IMR-90 (cell line): ENCODE measurements around the gene DENND1C. TPM values are rescaled to one million over a fixed set of nuclear protein-coding genes. Genes with fewer than 3 reads are reported as not detected.

Experiments used
- ATAC-seq: fragments of 200-7000 bp; cut with Tn5 transposase; 2 replicates; pipeline ENCODE4 v1.9.1; 2020; ENCODE audit warnings: low read depth, mild to moderate bottlenecking, moderate library complexity
- BruUV-seq: library from RNA; stranded (reverse); fragments of 400-500 nt; replicated peaks from 2 replicates; lab custom pipeline; 2021; lab: Mats Ljungman, UMichigan
- CTCF ChIA-PET: fragments of 300-600 bp; formaldehyde crosslinking; extraction: SDS; loops from one replicate; lab custom pipeline; 2021; ENCODE audit warnings: antibody characterized with exemption; lab: Yijun Ruan, JAX
- POLR2A ChIA-PET: fragments of 300-600 bp; sonication (Branson Sonifier 250); formaldehyde crosslinking; loops from one replicate; lab custom pipeline; 2022; ENCODE audit warnings: antibody characterized with exemption; ENCODE audit not compliant: unreplicated experiment; lab: Charles Lee
- DNase-seq: peaks from one replicate; pipeline ENCODE4 v3.0.0; 2013
- H2AFZ ChIP-seq: replicated peaks from 2 replicates; pipeline ENCODE3; 2013; ENCODE audit warnings: low read length, mild to moderate bottlenecking; ENCODE audit not compliant: poor library complexity
- H2AK5ac ChIP-seq: 2 replicates; pipeline ENCODE4 v1.6.1; 2013; ENCODE audit warnings: low read depth, low read length, inconsistent platforms
- H2AK9ac ChIP-seq: replicated peaks from 2 replicates; pipeline ENCODE3; 2013; ENCODE audit warnings: mild to moderate bottlenecking, low read depth, low read length, moderate library complexity; ENCODE audit not compliant: poor library complexity
- H2BK120ac ChIP-seq: 2 replicates; pipeline ENCODE4 v1.6.1; 2013; ENCODE audit warnings: low read depth, low read length, inconsistent platforms
- H2BK15ac ChIP-seq: 3 replicates; pipeline ENCODE4 v1.6.1; 2013; ENCODE audit warnings: low read depth, low read length, inconsistent platforms
- H2BK20ac ChIP-seq: 2 replicates; pipeline ENCODE4 v1.6.1; 2013; ENCODE audit warnings: low read depth, mild to moderate bottlenecking, inconsistent platforms, low read length, moderate library complexity
- H2BK5ac ChIP-seq: 2 replicates; pipeline ENCODE4 v1.6.1; 2013; ENCODE audit warnings: mild to moderate bottlenecking, low read depth, low read length, inconsistent platforms; ENCODE audit not compliant: poor library complexity, severe bottlenecking
- H3K14ac ChIP-seq: replicated peaks from 2 replicates; pipeline ENCODE4 v1.6.1; 2013; ENCODE audit warnings: low read depth, low read length, inconsistent platforms
- H3K18ac ChIP-seq: 2 replicates; pipeline ENCODE4 v1.6.1; 2013; ENCODE audit warnings: low read depth, low read length, control low read depth
- H3K23ac ChIP-seq: 2 replicates; pipeline ENCODE4 v1.6.1; 2013; ENCODE audit warnings: low read depth, low read length, inconsistent platforms
- H3K27ac ChIP-seq: 2 replicates; pipeline ENCODE4 v1.5.1; 2013; ENCODE audit warnings: mild to moderate bottlenecking, control low read depth, low read length; ENCODE audit not compliant: insufficient read depth
- H3K27me3 ChIP-seq: 2 replicates; pipeline ENCODE4 v1.6.1; 2013; ENCODE audit warnings: low read length; ENCODE audit not compliant: control insufficient read depth, insufficient read depth
- H3K36me3 ChIP-seq: 2 replicates; pipeline ENCODE4 v1.6.1; 2013; ENCODE audit warnings: low read length, mixed read lengths; ENCODE audit not compliant: control insufficient read depth, insufficient read depth
- H3K4ac ChIP-seq: 2 replicates; pipeline ENCODE4 v1.6.1; 2013; ENCODE audit warnings: low read depth, low read length, inconsistent platforms
- H3K4me1 ChIP-seq: 2 replicates; pipeline ENCODE4 v1.6.1; 2013; ENCODE audit warnings: low read length, mixed read lengths; ENCODE audit not compliant: control insufficient read depth, insufficient read depth
- H3K4me2 ChIP-seq: 2 replicates; pipeline ENCODE4 v1.6.1; 2013; ENCODE audit warnings: low read depth, mild to moderate bottlenecking, control low read depth, low read length, moderate library complexity
- H3K4me3 ChIP-seq: 2 replicates; pipeline ENCODE4 v1.5.1; 2013; ENCODE audit warnings: low read depth, mild to moderate bottlenecking, control low read depth, low read length, moderate library complexity; ENCODE audit not compliant: insufficient read depth
- H3K56ac ChIP-seq: 2 replicates; pipeline ENCODE4 v1.6.1; 2013; ENCODE audit warnings: low read length, inconsistent platforms; ENCODE audit not compliant: insufficient read depth; ENCODE audit errors: extremely low read depth
- H3K79me1 ChIP-seq, 2 experiments: 2 replicates each; pipeline ENCODE4 v1.6.1; 2013; ENCODE audit warnings: low read length in 2 of 2, inconsistent platforms in 1 of 2, low read depth in 1 of 2
- H3K9ac ChIP-seq: 2 replicates; pipeline ENCODE4 v1.6.1; 2013; ENCODE audit warnings: low read depth, low read length, control low read depth
- H3K9me1 ChIP-seq: 2 replicates; pipeline ENCODE4 v1.6.1; 2013; ENCODE audit warnings: low read length, inconsistent platforms; ENCODE audit not compliant: insufficient read depth
- H3K9me3 ChIP-seq: 2 replicates; pipeline ENCODE4 v1.6.1; 2013; ENCODE audit warnings: low read length; ENCODE audit not compliant: control insufficient read depth, insufficient read depth
- H4K20me1 ChIP-seq: 2 replicates; pipeline ENCODE4 v1.6.1; 2013; ENCODE audit warnings: low read length, inconsistent platforms; ENCODE audit not compliant: insufficient read depth
- H4K5ac ChIP-seq: 2 replicates; pipeline ENCODE4 v1.6.1; 2013; ENCODE audit warnings: mild to moderate bottlenecking, low read depth, low read length, control low read depth
- H4K8ac ChIP-seq, 2 experiments: 2 replicates each; pipeline ENCODE4 v1.6.1; 2013; ENCODE audit warnings: low read depth in 2 of 2, low read length in 2 of 2, control low read depth in 1 of 2, inconsistent platforms in 1 of 2
- H4K91ac ChIP-seq: 2 replicates; pipeline ENCODE4 v1.6.1; 2013; ENCODE audit warnings: low read depth, low read length, inconsistent platforms; ENCODE audit not compliant: insufficient read depth
- BHLHE40 ChIP-seq: fragments of 150-350 bp; IDR thresholded peaks from 2 replicates; pipeline ENCODE4 v1.6.1; 2016; ENCODE audit warnings: mild to moderate bottlenecking, low read depth, low read length
- CEBPB ChIP-seq: IDR thresholded peaks from 2 replicates; pipeline ENCODE4 v1.6.1; 2012; ENCODE audit warnings: low read depth, low read length, improper control_type of control experiment
- CHD1 ChIP-seq: IDR thresholded peaks from 2 replicates; pipeline ENCODE4 v1.6.1; 2012; ENCODE audit warnings: low read depth, low read length, improper control_type of control experiment
- MXI1 ChIP-seq: IDR thresholded peaks from 2 replicates; pipeline ENCODE4 v1.6.1; 2012; ENCODE audit warnings: low read depth, mild to moderate bottlenecking, low read length, moderate library complexity, borderline replicate concordance
- RCOR1 ChIP-seq: IDR thresholded peaks from 2 replicates; pipeline ENCODE4 v1.6.1; 2012; ENCODE audit warnings: mild to moderate bottlenecking, low read length, improper control_type of control experiment; ENCODE audit not compliant: insufficient replicate concordance
- RFX5 ChIP-seq: IDR thresholded peaks from 2 replicates; pipeline ENCODE4 v1.8.0; 2012; ENCODE audit warnings: low read depth, mild to moderate bottlenecking, low read length, moderate library complexity
- WGBS, 2 experiments: methylation state at CpG; one replicate each; pipeline versions ENCODE4 v1.1.5 to v1.1.7; 2013; ENCODE audit warnings: missing lambda C conversion rate in 2 of 2; ENCODE audit not compliant: insufficient read length in 1 of 2; ENCODE audit errors: extremely low coverage in 2 of 2; 5-methylcytosine and 5-hydroxymethylcytosine counted together
- dilution Hi-C: fragments of 300-500 bp; cut with HindIII; formaldehyde crosslinking; loops from one replicate; pipeline ENCODE4 v1.14.3; 2018; ENCODE audit warnings: low sequenced_read_pairs; ENCODE audit not compliant: unreplicated experiment
- in situ Hi-C: fragments of 300-500 bp; cut with MboI; formaldehyde crosslinking; loops from 3 replicates; pipeline ENCODE4 v1.14.3; 2019; ENCODE audit warnings: low sequenced_read_pairs, inconsistent platforms, mixed read lengths
- intact Hi-C: fragments of 100-400 bp; cut with micrococcal nuclease; formaldehyde crosslinking; loops from 2 replicates; pipeline ENCODE4 v1.10.0; 2022
- polyA plus RNA-seq, 3 experiments: library from polyadenylated mRNA; depleted of rRNA; stranded (reverse); fragments of >200 nt; gene quantifications; 2 replicates each; pipeline ENCODE4 v1.2.3, GENCODE V29; 2012; ENCODE audit warnings: low replicate concordance in 1 of 3
- total RNA-seq: library from RNA; depleted of rRNA; stranded (reverse); fragments of >200 nt; gene quantifications from 2 replicates; pipeline ENCODE4 v1.2.3, GENCODE V29; 2012
- TF ChIP-seq, protein P1 (sequence below): conservative IDR thresholded peaks from 2 replicates; pipeline ENCODE4 v1.5.1; 2012; ENCODE audit warnings: mild to moderate bottlenecking, low read depth, low read length, improper control_type of control experiment
- TF ChIP-seq, protein P2 (sequence below): fragments of 150-350 bp; IDR thresholded peaks from 2 replicates; pipeline ENCODE4 v1.6.1; 2017; ENCODE audit warnings: mild to moderate bottlenecking, antibody characterized with exemption, low read length, low read depth

DENND1C gene
- total and polyA plus RNA-seq, 2 of the 4 experiments (the other 2 are of a cell fraction) = not detected

DNA sequence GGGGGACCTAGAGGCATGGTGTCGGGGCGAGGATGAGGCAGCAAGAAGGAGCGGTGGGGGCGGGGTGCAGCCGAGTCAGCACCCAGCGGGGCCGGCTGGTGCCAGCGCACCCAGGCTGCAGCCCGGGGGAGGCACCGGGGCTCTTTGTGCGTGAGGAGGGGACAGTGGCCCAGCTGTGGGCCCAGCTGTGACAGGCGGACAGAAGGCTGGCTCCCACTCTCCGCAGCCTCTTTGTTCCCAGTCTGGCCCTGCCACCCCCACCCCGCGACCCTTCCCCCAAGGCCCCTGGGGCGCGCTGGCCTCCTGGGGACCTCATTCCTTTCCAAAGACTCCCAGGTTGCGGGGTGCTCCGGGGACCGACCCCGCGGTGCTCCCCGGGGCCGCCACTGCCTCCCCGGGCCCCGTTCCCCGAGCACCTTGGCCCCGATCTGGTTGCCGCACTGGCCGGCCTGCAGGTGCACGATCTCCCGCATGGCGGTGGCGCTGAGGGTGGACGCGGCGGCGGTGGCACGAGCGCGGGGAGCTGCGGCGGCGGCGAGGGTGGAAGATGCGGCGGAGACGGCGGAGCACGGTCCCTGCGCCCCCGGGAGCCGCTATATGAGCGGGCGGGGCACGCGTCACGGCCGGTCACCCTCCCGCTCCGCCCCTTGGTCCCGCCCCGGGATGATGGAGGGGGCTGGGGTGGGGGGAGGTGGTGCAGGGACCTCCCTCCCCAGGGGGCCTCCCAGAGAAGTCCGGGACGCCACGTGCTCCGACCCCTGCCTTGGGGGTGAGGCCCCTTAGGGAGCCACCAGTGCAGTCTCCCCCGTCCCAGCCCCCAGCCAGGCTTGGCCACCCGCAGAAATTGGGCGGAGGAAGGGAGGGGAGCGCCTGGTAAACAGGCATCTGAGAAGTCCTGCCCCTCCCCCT is 20.4 kb upstream of the DENND1C start, which contains the start of gene TUBB4A:
TSS of gene TUBB4A (minus strand) at position 570 of the 909 bp plus-strand sequence. CDS start at position 473, 97 bp downstream.
- no peak for TF ChIP-seq BHLHE40
- TF ChIP-seq, protein P1, sequence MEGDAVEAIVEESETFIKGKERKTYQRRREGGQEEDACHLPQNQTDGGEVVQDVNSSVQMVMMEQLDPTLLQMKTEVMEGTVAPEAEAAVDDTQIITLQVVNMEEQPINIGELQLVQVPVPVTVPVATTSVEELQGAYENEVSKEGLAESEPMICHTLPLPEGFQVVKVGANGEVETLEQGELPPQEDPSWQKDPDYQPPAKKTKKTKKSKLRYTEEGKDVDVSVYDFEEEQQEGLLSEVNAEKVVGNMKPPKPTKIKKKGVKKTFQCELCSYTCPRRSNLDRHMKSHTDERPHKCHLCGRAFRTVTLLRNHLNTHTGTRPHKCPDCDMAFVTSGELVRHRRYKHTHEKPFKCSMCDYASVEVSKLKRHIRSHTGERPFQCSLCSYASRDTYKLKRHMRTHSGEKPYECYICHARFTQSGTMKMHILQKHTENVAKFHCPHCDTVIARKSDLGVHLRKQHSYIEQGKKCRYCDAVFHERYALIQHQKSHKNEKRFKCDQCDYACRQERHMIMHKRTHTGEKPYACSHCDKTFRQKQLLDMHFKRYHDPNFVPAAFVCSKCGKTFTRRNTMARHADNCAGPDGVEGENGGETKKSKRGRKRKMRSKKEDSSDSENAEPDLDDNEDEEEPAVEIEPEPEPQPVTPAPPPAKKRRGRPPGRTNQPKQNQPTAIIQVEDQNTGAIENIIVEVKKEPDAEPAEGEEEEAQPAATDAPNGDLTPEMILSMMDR = no peak
- no peak for TF ChIP-seq MXI1
- TF ChIP-seq CHD1 = no peak
- TF ChIP-seq RFX5 = no peak
- no peak for TF ChIP-seq RCOR1
- TF ChIP-seq, protein P2, sequence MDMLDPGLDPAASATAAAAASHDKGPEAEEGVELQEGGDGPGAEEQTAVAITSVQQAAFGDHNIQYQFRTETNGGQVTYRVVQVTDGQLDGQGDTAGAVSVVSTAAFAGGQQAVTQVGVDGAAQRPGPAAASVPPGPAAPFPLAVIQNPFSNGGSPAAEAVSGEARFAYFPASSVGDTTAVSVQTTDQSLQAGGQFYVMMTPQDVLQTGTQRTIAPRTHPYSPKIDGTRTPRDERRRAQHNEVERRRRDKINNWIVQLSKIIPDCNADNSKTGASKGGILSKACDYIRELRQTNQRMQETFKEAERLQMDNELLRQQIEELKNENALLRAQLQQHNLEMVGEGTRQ = no peak
- no peak for TF ChIP-seq CEBPB

More for the DNA sequence above, 20.4 kb upstream of the DENND1C start, which contains the start of gene TUBB4A:
- Histone ChIP-seq H2BK5ac (no peak within 1 kb of the TSS), H3K4me3 (no peak within 1 kb of the TSS), H3K4ac (no peak within 1 kb of the TSS), H3K9me3 (no peaks in the 10 kb centered on the region), H4K91ac (no peak within 1 kb of the TSS), H3K36me3 (no peaks in the 10 kb centered on the region), H3K27ac (no peak within 1 kb of the TSS), H4K8ac (no peak within 1 kb of the TSS), H2BK120ac (no peak within 1 kb of the TSS), H2BK15ac (no peak within 1 kb of the TSS), H4K20me1 (no peaks in the 10 kb centered on the region), H3K4me1 (no peaks in the 10 kb centered on the region), H3K27me3 (peaks cover 23% of the 10 kb centered on the region), H2AK9ac (no peak within 1 kb of the TSS), H3K56ac (no peak within 1 kb of the TSS), H3K4me2 (no peak within 1 kb of the TSS), H2BK20ac (no peak within 1 kb of the TSS), H3K18ac (no peak within 1 kb of the TSS), H3K14ac (no peak within 1 kb of the TSS), H3K9ac (no peak within 1 kb of the TSS), H4K5ac (no peak within 1 kb of the TSS), H3K23ac (no peak within 1 kb of the TSS), H2AK5ac (no peak within 1 kb of the TSS), H3K79me1 (no peaks in the 10 kb centered on the region), H3K9me1 (no peaks in the 10 kb centered on the region), H2AFZ (peak within 1 kb of the TSS; percentile 56)
- no peak for DNase-seq
- intact Hi-C loops = no loop called here
- in situ Hi-C loops = no loop called here
- CTCF ChIA-PET = no interaction called here
- WGBS, 2 experiments = 2% methylated on average over 34 of the region's 71 CpGs; no CpG with 5 or more reads in 1 of the 2 experiments
- POLR2A ChIA-PET = no interaction called here
- no peak; the same call in 1 of the 2 replicates for ATAC-seq
- dilution Hi-C loops = no loop called here
- no TSS peak for BruUV-seq
